Heart left ventricle (tissue), 13 donors: ENCODE measurements around the gene NHERF1.

ENCODE experiments used
- CTCF ChIP-seq, 12 donors: fragments of 200-600 bp; sonication (generic) in 4 of 12; IDR thresholded peaks; one replicate each; pipeline versions ENCODE4 v1.5.0 to v1.8.0; 2018 to 2022; ENCODE audit warnings: antibody characterized with exemption in 12 of 12, mild to moderate bottlenecking in 5 of 12
- POLR2A ChIP-seq, 2 donors: fragments of 450-650 bp; IDR thresholded peaks; one replicate each; pipeline ENCODE4 v1.6.1; 2017; ENCODE audit warnings: antibody characterized with exemption in 2 of 2, mild to moderate bottlenecking in 2 of 2, moderate library complexity in 2 of 2
- donor health status: ischemic (EF 13 %, LVEDD 7.1; RV severe dilation, severe dysfunction).
- donor health status: DM: no; HTN: yes; CAD: no.
- donor health status: DM: no; HTN: no; CAD: no.
- donor health status: ischemic (EF 25% LVEDD 6.9; RV normal size, moderate dysfunction).
- donor health status: ischemic (EF 25% LVEDD 5.7; RV mildly dilated, moderate dysfunction).
- donor health status: ischemic (EF 35%, LVEDD 5.7; RV mildly dilated, moderate dysfunction).
- donor health status: nonischemic (EF 11% LVEDD 7.7; RV severe dilation, severe dysfunction).
- donor health status: DM: yes; HTN: yes; CAD: no.
- donor health status: PGD.
- donor health status: ischemic (EF 29% LVEDD 5.4; RV normal size, mild dysfunction).
- donor health status: nonischemic (EF 23%, LVEDD 6.1; RV moderate dilation, normal function).

- TF ChIP-seq CTCF (IDR thresholded peaks at IDR 0.05) (no peak), POLR2A (IDR thresholded peaks at IDR 0.05) (no peak)
Measured at GRCh38 chr17:74711058-74711824, 37.2 kb upstream of the NHERF1 start.
